GM12878 (cell line): Measurements from ENCODE around the gene HHAT. TPM values are rescaled to one million over a fixed set of nuclear protein-coding genes. Genes with fewer than 3 reads are reported as not detected.

Experiments
- ATAC-seq: fragments of 200-7000 bp; cut with Tn5 transposase; 3 replicates; pipeline ENCODE4 v1.9.1; 2020; ENCODE audit warnings: mild to moderate bottlenecking, moderate library complexity
- BruUV-seq: library from RNA; stranded (reverse); fragments of 400-500 nt; replicated peaks from 2 replicates; lab custom pipeline; 2021; lab: Mats Ljungman, UMichigan
- CTCF ChIA-PET: fragments of 300-600 bp; sonication (Branson Sonifier 250); formaldehyde crosslinking; extraction: SDS; loops from one replicate; lab custom pipeline; 2021; ENCODE audit warnings: inconsistent platforms; lab: Yijun Ruan, JAX
- POLR2A ChIA-PET: fragments of 350-600 bp; formaldehyde crosslinking; extraction: SDS; loops from one replicate; lab custom pipeline; 2021; ENCODE audit warnings: inconsistent platforms; lab: Charles Lee
- RAD21 ChIA-PET: fragments of 300-600 bp; sonication (Branson Sonifier 250); formaldehyde crosslinking; loops from one replicate; lab custom pipeline; 2023; ENCODE audit warnings: antibody characterized with exemption; ENCODE audit not compliant: unreplicated experiment; lab: Charles Lee
- SMC1A ChIA-PET: fragments of 300-600 bp; sonication (Branson Sonifier 250); formaldehyde crosslinking; loops from one replicate; lab custom pipeline; 2023; ENCODE audit not compliant: unreplicated experiment, uncharacterized antibody; lab: Charles Lee
- DNase-seq: peaks from one replicate; pipeline ENCODE4 v3.0.0-alpha.2; 2011; ENCODE audit warnings: low read depth, low spot score
- FAIRE-seq: peaks from 3 replicates; lab custom pipeline; 2011; peaks lifted over from hg19 to GRCh38; lab: Jason Lieb, UNC
- H2AFZ ChIP-seq: 2 replicates; pipeline ENCODE4 v1.6.0; 2011; ENCODE audit warnings: low read depth, low read length, control low read depth; ENCODE audit not compliant: control insufficient read depth
- H3K27ac ChIP-seq: 2 replicates; pipeline ENCODE4 v1.5.1; 2011; ENCODE audit warnings: control low read depth; ENCODE audit not compliant: control insufficient read depth, insufficient read depth
- H3K27me3 ChIP-seq, 2 experiments: replicated peaks in 1 of 2; 2 replicates each; pipeline versions ENCODE4 v1.6.0 to v1.6.1; 2011; ENCODE audit warnings: low read length in 1 of 2; ENCODE audit not compliant: control insufficient read depth in 2 of 2, insufficient read depth in 2 of 2
- H3K36me3 ChIP-seq, 2 experiments: 2 replicates each; pipeline ENCODE4 v1.5.1; 2011; ENCODE audit warnings: low read length in 1 of 2; ENCODE audit not compliant: control insufficient read depth in 2 of 2, insufficient read depth in 2 of 2
- H3K4me1 ChIP-seq: 2 replicates; pipeline ENCODE4 v1.6.1; 2011; ENCODE audit warnings: mild to moderate bottlenecking, low read length, moderate library complexity, mixed read lengths; ENCODE audit not compliant: control insufficient read depth, insufficient read depth
- H3K4me2 ChIP-seq: 2 replicates; pipeline ENCODE4 v1.6.0; 2011; ENCODE audit warnings: control low read depth; ENCODE audit not compliant: control insufficient read depth, insufficient read depth
- H3K4me3 ChIP-seq: fragments of 200-600 bp; sonication (generic); 2 replicates; pipeline ENCODE4 v1.5.1; 2016
- H3K79me2 ChIP-seq: 2 replicates; pipeline ENCODE4 v1.6.0; 2011; ENCODE audit warnings: low read length; ENCODE audit not compliant: control insufficient read depth, insufficient read depth
- H3K9ac ChIP-seq: 2 replicates; pipeline ENCODE4 v1.8.0; 2011; ENCODE audit warnings: low read length, control low read depth, mixed read lengths; ENCODE audit not compliant: control insufficient read depth, insufficient read depth
- H3K9me3 ChIP-seq: replicated peaks from 3 replicates; pipeline ENCODE4 v1.5.1; 2011; ENCODE audit warnings: mild to moderate bottlenecking, low read length; ENCODE audit not compliant: control insufficient read depth, insufficient read depth
- H4K20me1 ChIP-seq: 2 replicates; pipeline ENCODE4 v1.6.0; 2011; ENCODE audit not compliant: control insufficient read depth, insufficient read depth
- BRCA1 ChIP-seq: IDR thresholded peaks from 2 replicates; pipeline ENCODE4 v1.6.1; 2011; ENCODE audit warnings: low read depth, low read length, improper control_type of control experiment
- EGR1 ChIP-seq, 2 experiments: IDR thresholded peaks; 1 replicate in 1 of 2; 2 replicates in 1 of 2; pipeline ENCODE4 v1.6.1; 2011 to 2012; ENCODE audit warnings: low read depth in 2 of 2, low read length in 2 of 2, borderline replicate concordance in 1 of 2, mild to moderate bottlenecking in 1 of 2, moderate library complexity in 1 of 2
- ESRRA ChIP-seq: IDR thresholded peaks from 2 replicates; pipeline ENCODE4 v1.6.1; 2012; ENCODE audit warnings: mild to moderate bottlenecking, low read length, improper control_type of control experiment
- MEF2A ChIP-seq: IDR thresholded peaks from 2 replicates; pipeline ENCODE4 v1.6.1; 2011; ENCODE audit warnings: low read depth, mild to moderate bottlenecking, low read length, moderate library complexity; ENCODE audit not compliant: insufficient read depth
- NBN ChIP-seq: fragments of 450-650 bp; IDR thresholded peaks from 2 replicates; pipeline ENCODE4 v1.6.1; 2016
- NRF1 ChIP-seq: conservative IDR thresholded peaks from 2 replicates; pipeline ENCODE4 v1.6.1; 2011; ENCODE audit warnings: mild to moderate bottlenecking, low read depth, low read length, improper control_type of control experiment
- RB1 ChIP-seq: fragments of 450-650 bp; formaldehyde crosslinking; IDR thresholded peaks from 2 replicates; pipeline ENCODE4 v1.6.1; 2017; ENCODE audit warnings: mild to moderate bottlenecking, borderline replicate concordance
- SREBF2 ChIP-seq: IDR thresholded peaks from 2 replicates; pipeline ENCODE4 v1.6.1; 2012; ENCODE audit warnings: mild to moderate bottlenecking, low read length
- STAT3 ChIP-seq: IDR thresholded peaks from 2 replicates; pipeline ENCODE4 v1.6.1; 2011; ENCODE audit warnings: low read depth, low read length, improper control_type of control experiment
- ZSCAN29 ChIP-seq: fragments of 450-650 bp; IDR thresholded peaks from 2 replicates; pipeline ENCODE4 v1.6.1; 2017; ENCODE audit warnings: mild to moderate bottlenecking, moderate library complexity
- WGBS: methylation state at CpG from one replicate; pipeline ENCODE4 v1.1.6; 2016; ENCODE audit warnings: low lambda C conversion rate; ENCODE audit not compliant: insufficient replicate concordance, insufficient coverage; ENCODE audit errors: missing lambda C conversion rate; 5-methylcytosine and 5-hydroxymethylcytosine counted together
- in situ Hi-C: fragments of 300-500 bp; cut with MboI; formaldehyde crosslinking; loops from 9 replicates; pipeline ENCODE4 v1.14.3; 2018; ENCODE audit warnings: mixed read lengths
- intact Hi-C: fragments of 100-400 bp; cut with micrococcal nuclease; formaldehyde crosslinking; loops from one replicate; pipeline ENCODE4 v1.14.2; 2022; ENCODE audit not compliant: unreplicated experiment
- polyA plus RNA-seq, 11 experiments: library from polyadenylated mRNA; depleted of rRNA in 4 of 11; unstranded in 6 of 11; stranded (reverse) in 5 of 11; fragments of >200 nt; fragmentation: Nextera tagmentation in 4 of 11; fragmentation: Illumina TruSeq in 1 of 11; extraction: Ambion mirVana in 4 of 11; extraction: Trizol in 1 of 11; gene quantifications; 1 replicate in 1 of 11; 2 replicates in 10 of 11; pipeline versions ENCODE4 v1.2.1 to v1.2.3, GENCODE V29; 2011 to 2016; ENCODE audit warnings: inconsistent platforms in 2 of 11, missing spikeins in 2 of 11, low read depth in 1 of 11
- total RNA-seq, 4 experiments: library from RNA; depleted of rRNA in 3 of 4; stranded (reverse); fragments of >200 nt in 3 of 4; fragmentation: Illumina TruSeq in 1 of 4; extraction: Trizol in 1 of 4; gene quantifications; 2 replicates each; pipeline versions ENCODE4 v1.2.1 to v1.2.3, GENCODE V29; 2013 to 2021

The HHAT gene
- total and polyA plus RNA-seq, 10 of the 15 experiments (the other 5 are each of a cell fraction or from before 2014, with no cell fraction given), result 1.2 to 37.6 (median 2.6) TPM

GRCh38 chr1:210688512-210689234 is 360.0 kb downstream of the HHAT start:
- Histone ChIP-seq H3K27me3 (no peaks in the 10 kb centered on the region), H3K4me1 (peaks cover 21% of the 10 kb centered on the region), H3K9me3 (no peaks in the 10 kb centered on the region), H3K4me2 (no peak overlapping the region), H3K4me3 (no peak overlapping the region), H3K27ac (no peak overlapping the region), H3K9ac (no peak overlapping the region), H3K36me3 (no peaks in the 10 kb centered on the region), H4K20me1 (no peaks in the 10 kb centered on the region), H3K79me2 (no peaks in the 10 kb centered on the region), H2AFZ (no peak overlapping the region)
- ChIA-PET RAD21 (no interaction called here), CTCF (interaction anchor here (0.7 kb wide), 1 partner anchor 1215 kb away, joined by 3 read pairs; no protein-coding TSS in a partner anchor), SMC1A (interaction anchor here (1.2 kb wide), 1 partner anchor 11 kb away, joined by 4 read pairs; no protein-coding TSS in a partner anchor), POLR2A (no interaction called here)
- WGBS, result 47% methylated on average over 1 of the region's 1 CpG
- intact Hi-C loops, result loop anchor here (10.0 kb wide), 1 partner anchor 284 kb away; no protein-coding TSS in a partner anchor
- ATAC-seq, result no peak
- no peak for FAIRE-seq
- in situ Hi-C loops, result no loop called here
- no peak for TF ChIP-seq ESRRA
- TF ChIP-seq RB1, result no peak
- TF ChIP-seq MEF2A, result no peak
- TF ChIP-seq BRCA1, result no peak
- no peak for TF ChIP-seq NRF1
- TF ChIP-seq SREBF2, result no peak
- no peak for TF ChIP-seq NBN
- no peak for TF ChIP-seq ZSCAN29
- no peak for TF ChIP-seq STAT3
- no peak for TF ChIP-seq EGR1 (IDR thresholded peaks at IDR 0.05; ENCODE audit: borderline replicate concordance in 1 of 2, low read depth in 2 of 2, low read length in 2 of 2)
- DNase-seq, result no peak
- BruUV-seq, result no TSS peak
